ENCODE results near the gene SPATA3. TPM values are rescaled to one million over a fixed set of nuclear protein-coding genes. Genes with fewer than 3 reads are reported as not detected.

The SPATA3 gene
- total RNA-seq, 1 experiment from 2014 or later: not detected

GRCh38 chr2:230949966-230950873, 45.7 kb upstream of the SPATA3 start:
- CTCF ChIA-PET: interaction anchor here (0.7 kb wide), 1 partner anchor 95 kb away, joined by 3 read pairs; no protein-coding TSS in a partner anchor
- no TSS peak for BruUV-seq (replicated peaks)
- Mint-ChIP-seq H3K4me3 (ENCODE audit: low read depth, unreplicated experiment) (no peak overlapping the region), H3K4me1 (ENCODE audit: low read depth, unreplicated experiment) (no peaks in the 10 kb centered on the region), H3K9me3 (ENCODE audit: low read depth, unreplicated experiment) (no peaks in the 10 kb centered on the region), H3K27me3 (ENCODE audit: unreplicated experiment) (peaks cover 89% of the 10 kb centered on the region), H3K36me3 (ENCODE audit: insufficient read depth, unreplicated experiment) (no peaks in the 10 kb centered on the region), H3K27ac (ENCODE audit: unreplicated experiment) (no peak overlapping the region)
- no peak for DNase-seq
- intact Hi-C loops (cut with micrococcal nuclease; ENCODE audit: unreplicated experiment): no loop called here
- no peak for TF ChIP-seq CTCF (IDR thresholded peaks at IDR 0.05; ENCODE audit: unreplicated experiment)

- intact Hi-C loops (cut with micrococcal nuclease; ENCODE audit: unreplicated experiment): no loop called here
- Mint-ChIP-seq H3K9me3 (ENCODE audit: low read depth, unreplicated experiment) (no peaks in the 10 kb centered on the region), H3K4me1 (ENCODE audit: low read depth, unreplicated experiment) (no peaks in the 10 kb centered on the region), H3K27ac (ENCODE audit: unreplicated experiment) (no peak overlapping the region), H3K27me3 (ENCODE audit: unreplicated experiment) (peaks cover 91% of the 10 kb centered on the region), H3K4me3 (ENCODE audit: low read depth, unreplicated experiment) (no peak overlapping the region), H3K36me3 (ENCODE audit: insufficient read depth, unreplicated experiment) (no peaks in the 10 kb centered on the region)
- TF ChIP-seq CTCF (IDR thresholded peaks at IDR 0.05; ENCODE audit: unreplicated experiment): no peak
- CTCF ChIA-PET: interaction anchor here (0.7 kb wide), 1 partner anchor 95 kb away, joined by 3 read pairs; no protein-coding TSS in a partner anchor
- no TSS peak for BruUV-seq (replicated peaks)
- DNase-seq: no peak
Observed at GRCh38 chr2:230950874-230951339, 45.0 kb upstream of the SPATA3 start.

GRCh38 chr2:230951396-230951795, 44.5 kb upstream of the SPATA3 start:
- H3K27ac Mint-ChIP-seq (ENCODE audit: unreplicated experiment): no peak overlapping the region
- H3K27me3 Mint-ChIP-seq (ENCODE audit: unreplicated experiment): peaks cover 90% of the 10 kb centered on the region
- H3K9me3 Mint-ChIP-seq (ENCODE audit: low read depth, unreplicated experiment): no peaks in the 10 kb centered on the region
- CTCF ChIA-PET: no interaction called here
- intact Hi-C loops (cut with micrococcal nuclease; ENCODE audit: unreplicated experiment): no loop called here
- no peak overlapping the region for H3K4me3 Mint-ChIP-seq (ENCODE audit: low read depth, unreplicated experiment)
- no peak for DNase-seq
- TF ChIP-seq CTCF (IDR thresholded peaks at IDR 0.05; ENCODE audit: unreplicated experiment): no peak
- BruUV-seq (replicated peaks): no TSS peak
- H3K4me1 Mint-ChIP-seq (ENCODE audit: low read depth, unreplicated experiment): no peaks in the 10 kb centered on the region
- H3K36me3 Mint-ChIP-seq (ENCODE audit: insufficient read depth, unreplicated experiment): no peaks in the 10 kb centered on the region

GRCh38 chr2:230952226-230952956, 43.5 kb upstream of the SPATA3 start:
- intact Hi-C loops (cut with micrococcal nuclease; ENCODE audit: unreplicated experiment): no loop called here
- no peaks in the 10 kb centered on the region for H3K36me3 Mint-ChIP-seq (ENCODE audit: insufficient read depth, unreplicated experiment)
- no peak overlapping the region for H3K4me3 Mint-ChIP-seq (ENCODE audit: low read depth, unreplicated experiment)
- peaks cover 90% of the 10 kb centered on the region for H3K27me3 Mint-ChIP-seq (ENCODE audit: unreplicated experiment)
- BruUV-seq (replicated peaks): no TSS peak
- TF ChIP-seq CTCF (IDR thresholded peaks at IDR 0.05; ENCODE audit: unreplicated experiment): no peak
- CTCF ChIA-PET: no interaction called here
- H3K27ac Mint-ChIP-seq (ENCODE audit: unreplicated experiment): no peak overlapping the region
- DNase-seq: no peak
- H3K4me1 Mint-ChIP-seq (ENCODE audit: low read depth, unreplicated experiment): peaks cover 3% of the 10 kb centered on the region
- no peaks in the 10 kb centered on the region for H3K9me3 Mint-ChIP-seq (ENCODE audit: low read depth, unreplicated experiment)

All from Calu3 (cell line).